KMS-11 (cell line): Measurements from ENCODE around the gene CKAP2L.

ENCODE experiments used
- H2AFZ ChIP-seq: fragments of 200-600 bp; sonication (generic); 2 replicates; pipeline ENCODE4 v1.6.1; 2016; ENCODE audit warnings: antibody characterized with exemption, mixed run types, low read depth
- H3K27ac ChIP-seq: fragments of 200-600 bp; sonication (generic); 2 replicates; pipeline ENCODE4 v1.6.1; 2016; ENCODE audit warnings: mild to moderate bottlenecking, mixed run types
- H3K27me3 ChIP-seq: fragments of 200-600 bp; sonication (generic); 2 replicates; pipeline ENCODE4 v1.6.1; 2017; ENCODE audit warnings: mild to moderate bottlenecking, low read depth, mixed run types, moderate library complexity; ENCODE audit not compliant: insufficient read depth
- H3K36me3 ChIP-seq: fragments of 200-600 bp; sonication (generic); 2 replicates; pipeline ENCODE4 v1.6.1; 2017; ENCODE audit warnings: mild to moderate bottlenecking, mixed run types; ENCODE audit not compliant: insufficient read depth
- H3K4me1 ChIP-seq: fragments of 200-600 bp; sonication (generic); 2 replicates; pipeline ENCODE4 v1.6.1; 2016; ENCODE audit warnings: mild to moderate bottlenecking, low read depth, mixed run types; ENCODE audit not compliant: poor library complexity, severe bottlenecking
- H3K4me2 ChIP-seq: fragments of 200-600 bp; sonication (generic); 2 replicates; pipeline ENCODE4 v1.7.0; 2016; ENCODE audit warnings: mild to moderate bottlenecking, mixed run types
- H3K4me3 ChIP-seq: fragments of 200-600 bp; sonication (generic); IDR thresholded peaks from 2 replicates; pipeline ENCODE4 v1.6.1; 2017; ENCODE audit warnings: low read depth, low read length, mixed read lengths; ENCODE audit not compliant: insufficient read depth
- H3K79me2 ChIP-seq: fragments of 200-600 bp; sonication (generic); 2 replicates; pipeline ENCODE4 v1.6.1; 2016; ENCODE audit warnings: low read depth, mixed run types; ENCODE audit not compliant: insufficient read depth
- H3K9ac ChIP-seq: fragments of 200-600 bp; sonication (generic); 2 replicates; pipeline ENCODE4 v1.6.1; 2016; ENCODE audit warnings: mild to moderate bottlenecking, mixed run types
- H4K20me1 ChIP-seq: fragments of 200-600 bp; sonication (generic); 2 replicates; pipeline ENCODE4 v1.6.1; 2016; ENCODE audit warnings: mild to moderate bottlenecking, mixed run types; ENCODE audit not compliant: insufficient read depth
- CTCF ChIP-seq: fragments of 200-600 bp; sonication (generic); conservative IDR thresholded peaks from 2 replicates; pipeline ENCODE4 v1.6.1; 2017; ENCODE audit warnings: low read depth, mild to moderate bottlenecking, antibody characterized with exemption, low read length, moderate library complexity, mixed read lengths

CKAP2L gene

GRCh38 chr2:112772322-112772721, 7.9 kb upstream of the CKAP2L start:
- TF ChIP-seq CTCF, result no peak
- Histone ChIP-seq H3K27ac (no peak overlapping the region), H3K9ac (no peak overlapping the region), H3K4me1 (peaks cover 13% of the 10 kb centered on the region), H3K79me2 (no peaks in the 10 kb centered on the region), H3K4me2 (no peak overlapping the region), H4K20me1 (no peaks in the 10 kb centered on the region), H2AFZ (no peak overlapping the region), H3K36me3 (no peaks in the 10 kb centered on the region), H3K4me3 (no peak overlapping the region), H3K27me3 (no peaks in the 10 kb centered on the region; the same call in 1 of the 2 replicates)

DNA sequence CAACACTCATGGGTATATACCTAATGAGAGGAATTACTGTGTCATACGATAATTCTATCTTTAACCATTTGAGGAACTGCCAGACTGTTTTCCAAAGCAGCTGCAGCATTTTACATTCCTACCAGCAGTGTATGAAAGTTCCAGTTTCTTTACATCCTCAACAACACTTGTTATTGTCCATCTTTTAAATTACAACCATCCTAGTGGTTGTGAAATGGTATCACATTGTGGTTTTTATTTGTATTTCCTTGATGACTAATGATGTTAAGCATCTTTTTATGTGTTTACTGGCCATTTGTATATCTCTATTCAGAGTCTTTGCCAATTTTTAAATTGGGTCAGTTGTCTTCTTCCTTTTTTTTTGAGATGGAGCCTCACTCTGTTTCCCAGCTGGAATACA, 4.0 kb upstream of the CKAP2L start:
- Histone ChIP-seq H3K79me2 (no peaks in the 10 kb centered on the region), H3K4me3 (no peak overlapping the region), H3K4me1 (peaks cover 8% of the 10 kb centered on the region), H3K27me3 (no peaks in the 10 kb centered on the region; the same call in 1 of the 2 replicates), H4K20me1 (no peaks in the 10 kb centered on the region), H3K27ac (no peak overlapping the region), H3K36me3 (no peaks in the 10 kb centered on the region), H3K4me2 (no peak overlapping the region), H3K9ac (no peak overlapping the region), H2AFZ (no peak overlapping the region)
- TF ChIP-seq CTCF, result no peak

GRCh38 chr2:112767693-112768330, 3.4 kb upstream of the CKAP2L start:
- H3K36me3 ChIP-seq, result no peaks in the 10 kb centered on the region
- H4K20me1 ChIP-seq, result no peaks in the 10 kb centered on the region
- H2AFZ ChIP-seq, result no peak overlapping the region
- TF ChIP-seq CTCF, result no peak
- no peak overlapping the region for H3K9ac ChIP-seq
- H3K4me2 ChIP-seq, result no peak overlapping the region
- H3K79me2 ChIP-seq, result no peaks in the 10 kb centered on the region
- H3K4me1 ChIP-seq, result peaks cover 12% of the 10 kb centered on the region
- H3K4me3 ChIP-seq, result no peak overlapping the region
- no peak overlapping the region for H3K27ac ChIP-seq
- H3K27me3 ChIP-seq, result no peaks in the 10 kb centered on the region; the same call in 1 of the 2 replicates

DNA sequence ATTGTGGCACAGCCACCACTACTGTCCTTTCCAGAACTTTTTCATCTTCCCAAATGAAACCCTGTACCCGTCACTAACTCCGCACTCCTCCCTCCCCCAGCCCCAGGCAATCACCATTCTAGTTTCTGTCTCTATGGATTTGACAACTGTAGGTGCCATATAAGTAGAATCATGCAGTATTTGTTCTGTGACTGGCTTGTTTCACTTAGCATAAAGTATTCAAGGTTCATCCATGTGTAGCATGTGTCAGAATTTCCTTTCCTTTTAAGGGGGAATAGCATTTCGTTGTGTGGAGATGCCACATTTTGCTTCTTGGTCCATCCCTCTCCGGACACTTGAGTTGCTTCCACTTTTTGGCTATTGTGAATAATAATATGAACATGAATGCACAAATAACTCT, 842 bp upstream of the CKAP2L start:
- H3K4me1 ChIP-seq, result peaks cover 12% of the 10 kb centered on the region
- peak overlapping the region; percentile 81 for H2AFZ ChIP-seq
- H4K20me1 ChIP-seq, result no peaks in the 10 kb centered on the region
- peaks cover 12% of the 10 kb centered on the region; the same call in 1 of the 2 replicates for H3K79me2 ChIP-seq
- H3K4me2 ChIP-seq, result peak overlapping the region; percentile 88
- H3K9ac ChIP-seq, result peak overlapping the region; percentile 50; the same call in 1 of the 2 replicates
- H3K27me3 ChIP-seq, result no peaks in the 10 kb centered on the region
- no peak overlapping the region for H3K4me3 ChIP-seq
- H3K36me3 ChIP-seq, result no peaks in the 10 kb centered on the region
- no peak for TF ChIP-seq CTCF
- 0 out of 2 replicates have a peak overlapping the region, but pooled peaks have one; percentile 2 for H3K27ac ChIP-seq
